Measurements from ENCODE around the gene EYS.
A peak's percentile ranks its signal among the peaks of the same experiment; 100 is the strongest.

Gene EYS

GRCh38 chr6:64445038-64445437 lies 1262.0 kb downstream of the EYS start:
- no peak for DNase-seq (ENCODE audit: extremely low spot score, insufficient read length, low read depth)
- no peak for FAIRE-seq

- DNase-seq (ENCODE audit: extremely low spot score, insufficient read length, low read depth) (no peak), FAIRE-seq (no peak)
These were observed 1267.8 kb downstream of the EYS start for GRCh38 chr6:64439274-64439673.

DNA sequence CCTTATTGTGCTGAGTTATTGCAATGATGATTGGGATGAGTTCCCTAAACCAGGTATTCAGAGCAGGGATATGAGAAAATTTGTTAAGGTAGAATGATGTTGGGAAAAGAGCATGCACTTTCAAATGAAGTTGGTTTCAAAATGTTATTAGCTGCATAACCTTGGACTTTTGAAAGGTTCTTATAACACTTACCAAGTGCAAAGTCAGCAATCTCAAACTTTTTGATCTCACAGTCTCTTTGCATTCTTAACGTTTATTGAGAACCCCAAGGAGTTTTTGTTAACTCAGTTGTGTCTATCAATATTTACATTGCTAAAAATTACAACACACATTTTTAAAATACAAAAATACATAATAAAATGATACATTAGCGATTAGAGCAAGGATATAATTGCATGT lies 1269.0 kb downstream of the EYS start:
- no peak for DNase-seq (ENCODE audit: extremely low spot score, insufficient read length, low read depth)
- no peak for FAIRE-seq

DNA sequence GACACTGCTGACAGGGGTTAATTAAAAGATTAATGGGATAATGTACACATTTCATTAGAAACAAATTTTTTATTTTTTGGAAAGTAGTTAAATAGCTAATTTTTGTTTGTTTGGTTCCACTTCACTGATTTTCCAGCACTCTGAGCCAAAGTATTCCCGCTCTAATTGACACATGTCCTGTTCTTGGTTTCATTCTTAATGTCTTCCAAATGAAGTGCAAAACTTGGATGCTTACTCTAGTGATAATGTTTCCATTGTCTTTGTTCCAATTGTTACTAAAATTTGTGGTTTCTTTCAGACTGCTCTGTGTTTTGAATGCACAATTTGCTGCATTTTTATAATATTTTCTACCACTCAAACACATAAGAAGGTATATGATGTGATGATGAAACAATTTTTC lies 1277.1 kb downstream of the EYS start:
- FAIRE-seq (no peak), DNase-seq (ENCODE audit: extremely low spot score, insufficient read length, low read depth) (no peak)

DNA sequence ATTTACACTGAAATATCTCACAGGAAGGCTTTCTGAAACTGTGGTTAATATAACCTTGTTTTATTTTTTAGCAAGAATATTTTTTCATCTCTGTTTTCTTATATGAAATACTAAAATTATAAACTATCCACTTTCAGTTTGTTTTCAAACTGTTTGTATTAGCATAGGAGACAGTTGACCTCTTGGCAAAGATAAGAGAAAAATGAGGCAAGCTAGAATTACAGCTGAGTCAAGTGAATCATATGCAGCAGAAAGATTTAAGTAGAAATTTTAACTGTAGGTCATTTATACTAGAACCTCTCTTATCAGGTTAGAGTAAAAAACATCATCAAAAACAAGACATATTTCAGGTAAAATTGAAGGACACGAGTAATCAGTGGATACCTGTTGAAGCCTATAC lies 1278.8 kb downstream of the EYS start:
- FAIRE-seq (no peak), DNase-seq (ENCODE audit: extremely low spot score, insufficient read length, low read depth) (no peak)

DNA sequence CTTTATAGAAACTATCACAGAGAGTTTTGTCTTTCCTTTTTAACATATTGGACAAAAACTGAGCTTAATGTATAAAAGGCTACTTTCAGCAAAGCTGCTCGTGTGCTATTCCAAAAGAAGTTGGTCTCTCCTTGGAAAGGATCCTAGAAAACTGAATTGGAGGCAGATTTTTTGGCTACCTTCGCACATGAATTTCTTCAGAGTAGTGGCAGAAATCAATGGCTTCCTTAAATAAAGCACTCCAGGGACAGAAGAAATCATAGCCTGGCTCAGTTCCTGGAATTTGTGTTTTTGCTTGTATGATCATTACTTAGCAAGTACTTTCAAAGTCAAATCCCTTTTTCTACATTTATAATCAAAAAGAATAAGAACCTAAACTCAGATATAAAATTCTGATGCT lies 1291.1 kb downstream of the EYS start:
- no peak for DNase-seq (ENCODE audit: extremely low spot score, insufficient read length, low read depth)
- FAIRE-seq: no peak

GRCh38 chr6:64411226-64411625 lies 1295.8 kb downstream of the EYS start:
- DNase-seq (ENCODE audit: extremely low spot score, insufficient read length, low read depth): no peak

GRCh38 chr6:64409948-64410347 lies 1297.1 kb downstream of the EYS start:
- FAIRE-seq: no peak
- no peak for DNase-seq (ENCODE audit: extremely low spot score, insufficient read length, low read depth)

More at GRCh38 chr6:64411226-64411625, 1295.8 kb downstream of the EYS start:
- FAIRE-seq: no peak

DNA sequence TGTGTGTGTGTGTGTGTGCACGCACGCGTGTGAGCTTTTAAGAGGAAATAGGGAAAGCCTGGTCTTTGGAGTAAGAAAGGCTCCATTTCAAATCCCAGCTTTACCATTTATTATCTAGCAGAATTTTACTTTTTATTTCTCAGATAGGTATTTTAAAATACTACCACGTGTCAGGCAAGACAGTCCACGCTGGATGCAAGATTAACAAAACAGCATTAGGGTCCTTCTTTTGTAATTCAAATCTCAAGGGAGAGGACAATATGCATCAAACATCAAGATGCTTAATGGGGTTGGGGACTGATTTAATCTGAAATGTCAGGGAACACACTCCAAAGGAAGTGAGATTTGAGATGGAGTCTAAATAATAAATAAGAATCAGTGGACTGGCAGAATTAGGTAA lies 1302.6 kb downstream of the EYS start:
- no peak for FAIRE-seq
- DNase-seq (ENCODE audit: extremely low spot score, insufficient read length, low read depth): no peak

GRCh38 chr6:64383277-64383676 lies 1323.7 kb downstream of the EYS start:
- no peak for DNase-seq (ENCODE audit: extremely low spot score, insufficient read length, low read depth)
- FAIRE-seq: no peak

GRCh38 chr6:64376394-64376793 lies 1330.6 kb downstream of the EYS start:
- no peak for FAIRE-seq
- no peak for DNase-seq (ENCODE audit: extremely low spot score, insufficient read length, low read depth)

DNA sequence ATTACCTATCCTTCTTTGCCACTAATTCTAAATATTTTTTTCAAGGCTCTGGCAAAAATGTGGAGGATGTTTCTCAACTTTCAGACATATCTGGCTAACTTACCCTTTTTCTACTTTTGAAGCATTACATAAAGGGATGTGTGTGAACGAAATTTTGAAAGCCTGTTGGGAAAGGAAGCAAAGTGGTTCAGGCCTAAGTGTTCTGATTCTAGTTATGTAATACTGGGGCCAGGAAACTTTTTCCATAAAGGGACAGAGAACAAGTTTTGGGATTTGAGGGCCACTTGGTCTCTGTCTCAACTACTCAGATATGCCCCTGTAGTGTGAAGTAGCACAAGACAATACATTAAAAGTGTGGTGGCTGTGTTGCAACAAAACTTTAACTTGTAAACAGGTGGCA lies 1349.6 kb downstream of the EYS start:
- DNase-seq (ENCODE audit: extremely low spot score, insufficient read length, low read depth) (no peak), FAIRE-seq (no peak)

- FAIRE-seq (no peak), DNase-seq (ENCODE audit: extremely low spot score, insufficient read length, low read depth) (no peak)
These were observed 1359.6 kb downstream of the EYS start for GRCh38 chr6:64347411-64347810.

DNA sequence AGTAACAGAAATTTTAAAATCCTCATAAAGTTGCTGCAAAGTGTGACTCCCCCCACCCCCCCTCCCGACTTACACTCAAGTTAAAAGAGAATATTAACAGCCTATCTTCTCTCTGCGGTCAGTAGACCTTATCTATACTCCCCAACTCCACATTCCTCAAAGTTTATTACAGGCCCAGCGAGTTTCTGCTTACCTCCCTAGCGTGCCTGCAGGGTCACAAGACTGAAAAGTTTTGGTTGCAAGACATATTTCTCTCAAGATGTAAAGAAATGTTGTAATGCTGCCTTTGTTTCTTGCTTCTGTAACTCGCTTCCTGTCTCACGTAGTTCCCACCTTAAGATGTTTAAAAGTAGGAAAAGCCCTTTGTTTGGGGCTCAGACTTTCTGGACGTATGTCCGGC lies 1371.8 kb downstream of the EYS start:
- DNase-seq (ENCODE audit: extremely low spot score, insufficient read length, low read depth): no peak

DNA sequence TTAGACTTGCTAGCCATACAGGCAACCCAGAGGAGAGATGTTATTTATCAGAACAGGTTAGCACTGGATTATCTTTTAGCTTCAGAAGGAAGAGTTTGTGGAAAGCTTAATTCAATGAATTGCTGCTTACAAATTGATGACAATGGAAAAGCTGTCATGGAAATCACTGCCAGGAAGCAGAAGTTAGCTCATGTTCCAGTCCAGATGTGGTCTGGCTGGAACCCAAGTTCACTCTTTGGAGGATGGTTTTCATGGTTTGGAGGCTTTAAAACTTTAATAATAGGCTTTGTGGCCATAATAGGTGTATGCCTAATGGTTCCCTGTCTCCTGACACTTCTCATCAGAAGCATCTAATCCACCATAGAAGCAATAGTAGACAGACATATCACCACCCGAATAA lies 1372.4 kb downstream of the EYS start:
- DNase-seq (ENCODE audit: extremely low spot score, insufficient read length, low read depth) (no peak), FAIRE-seq (no peak)

More for the DNA sequence above, 1371.8 kb downstream of the EYS start:
- FAIRE-seq: no peak

- DNase-seq (ENCODE audit: extremely low spot score, insufficient read length, low read depth): no peak
- peak; percentile 76 for FAIRE-seq
These were observed 1376.2 kb downstream of the EYS start for GRCh38 chr6:64330694-64331307.

GRCh38 chr6:64326939-64327338 lies 1380.1 kb downstream of the EYS start:
- FAIRE-seq: no peak
- DNase-seq (ENCODE audit: extremely low spot score, insufficient read length, low read depth): no peak

DNA sequence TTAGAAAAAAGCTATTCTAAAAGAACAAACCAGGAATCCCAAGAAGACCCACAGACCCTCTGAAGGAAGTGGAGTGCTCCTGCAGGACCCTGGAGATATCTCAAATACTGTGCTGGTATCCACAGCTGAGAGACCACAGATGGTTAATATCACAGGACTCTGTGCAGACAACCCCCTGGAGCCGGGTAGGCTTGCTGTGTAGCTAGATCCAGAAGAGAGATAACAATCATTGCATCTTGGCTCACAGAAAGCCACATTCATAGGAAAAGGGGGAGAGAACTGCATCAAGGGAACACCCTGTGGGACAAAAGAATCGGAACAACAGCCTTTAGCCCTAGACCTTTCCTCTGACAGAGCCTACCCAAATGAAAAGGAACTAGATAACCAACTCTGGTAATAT lies 1381.9 kb downstream of the EYS start:
- FAIRE-seq (no peak), DNase-seq (ENCODE audit: extremely low spot score, insufficient read length, low read depth) (no peak)

GRCh38 chr6:64310214-64310613 lies 1396.8 kb downstream of the EYS start:
- FAIRE-seq (no peak), DNase-seq (ENCODE audit: extremely low spot score, insufficient read length, low read depth) (no peak)

DNA sequence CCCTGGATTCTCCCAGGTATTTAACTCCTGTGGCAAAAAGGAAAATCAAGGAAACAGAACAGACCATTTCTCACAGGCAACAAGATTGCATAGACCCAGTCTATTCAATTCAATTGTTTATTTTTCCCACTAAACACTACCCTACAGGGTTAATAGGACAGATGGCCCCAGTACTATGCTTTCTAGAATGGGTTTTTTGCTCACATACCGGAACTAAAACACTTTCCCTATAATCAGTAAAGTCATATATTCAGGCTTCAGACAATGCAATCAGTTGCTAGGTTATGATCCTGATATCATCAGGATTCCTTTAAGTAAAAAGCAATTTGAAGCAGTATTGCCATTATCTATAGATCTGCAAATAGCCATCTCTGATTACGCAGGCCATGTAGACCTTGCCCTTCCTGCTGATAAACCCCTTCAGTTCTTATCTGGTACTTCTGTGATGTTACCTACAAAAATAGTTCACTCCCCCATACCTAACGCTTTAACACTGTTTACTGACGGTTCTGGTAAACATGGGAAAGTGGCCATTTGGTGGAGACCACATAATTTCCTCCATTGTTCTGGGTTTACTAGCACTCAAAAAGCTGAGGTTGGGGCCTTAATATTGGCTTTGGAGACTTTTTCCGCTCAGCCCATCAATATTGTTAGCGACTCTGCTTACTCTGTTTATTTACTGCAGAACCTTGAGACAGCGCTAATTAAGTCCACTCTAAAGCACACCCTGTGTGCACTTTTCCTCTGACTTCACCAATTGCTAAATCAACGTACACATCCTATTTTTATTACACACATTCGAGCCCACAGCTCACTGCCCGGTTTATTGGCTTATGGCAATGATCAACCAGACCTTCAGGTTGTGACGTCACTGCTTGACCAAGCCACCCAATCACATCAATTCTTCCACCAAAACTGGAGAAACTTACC lies 1405.5 kb downstream of the EYS start:
- DNase-seq (ENCODE audit: extremely low spot score, insufficient read length, low read depth) (no peak), FAIRE-seq (no peak)

- FAIRE-seq (no peak), DNase-seq (ENCODE audit: extremely low spot score, insufficient read length, low read depth) (no peak)
These were observed 1407.8 kb downstream of the EYS start for GRCh38 chr6:64299176-64299575.

DNA sequence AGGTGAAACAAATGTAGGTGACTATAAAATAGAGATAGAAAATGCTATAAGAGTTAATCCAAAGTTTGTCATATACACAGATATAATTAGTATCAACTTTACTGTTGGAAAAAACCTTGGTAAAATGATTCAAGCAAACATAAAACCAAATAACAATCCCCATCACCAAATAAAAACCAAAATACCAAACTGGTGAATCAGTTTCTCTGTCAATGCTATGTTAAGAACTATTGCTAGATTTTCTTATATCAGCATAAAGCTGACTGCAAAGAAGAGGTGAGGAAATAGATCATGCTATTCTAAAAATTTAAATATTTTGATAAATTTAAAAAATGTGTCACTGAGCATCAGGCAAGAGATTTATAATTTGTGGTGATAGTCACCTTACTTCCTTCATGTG lies 1413.0 kb downstream of the EYS start:
- DNase-seq (ENCODE audit: extremely low spot score, insufficient read length, low read depth) (no peak), FAIRE-seq (no peak)

All from GM18507 (cell line).